GM18520 (cell line): ENCODE measurements around the gene DSTN.

Experiments
- ATAC-seq: cut with Tn5 transposase; IDR thresholded peaks from one replicate; pipeline ENCODE4 v1.9.1; 2021; ENCODE audit not compliant: unreplicated experiment

The DSTN gene

DNA sequence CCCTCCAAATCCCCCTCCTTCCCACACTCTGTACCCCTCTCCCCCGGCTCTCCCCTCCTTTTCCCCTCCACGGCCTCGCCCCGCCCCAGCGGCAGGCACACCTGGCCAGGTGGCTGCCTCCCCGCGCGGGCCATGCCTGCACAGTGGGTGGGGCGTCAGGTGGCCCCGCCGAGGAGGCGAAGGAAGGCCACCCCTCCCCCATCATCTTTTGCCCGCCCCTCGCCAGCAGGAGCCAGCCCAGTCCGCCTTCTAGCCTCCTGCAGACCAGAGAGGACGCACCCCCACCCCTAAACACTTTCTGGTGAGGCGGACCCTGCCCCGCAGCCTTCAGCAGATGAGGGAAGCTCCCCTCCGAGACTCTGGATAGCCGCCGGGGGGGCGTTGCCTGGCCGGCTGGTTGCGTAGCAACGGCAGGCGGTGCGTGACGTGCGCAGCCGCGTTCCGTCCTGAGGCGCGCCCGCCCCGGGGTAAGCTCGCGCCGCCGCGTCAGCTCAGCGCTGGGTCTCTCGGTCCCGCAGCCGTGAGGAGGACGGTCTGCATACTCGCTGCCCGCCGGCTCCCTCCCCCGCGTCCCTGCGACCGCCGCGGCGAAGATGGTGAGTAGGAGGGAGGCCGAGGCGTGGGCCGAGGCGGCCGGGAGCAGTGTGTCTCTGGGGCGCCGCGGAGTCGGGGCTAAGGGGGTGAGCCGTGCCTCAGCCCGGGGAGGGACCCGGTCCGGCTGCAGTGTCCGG is at the start of gene DSTN:
Gene DSTN, plus strand, starts transcription at position 460 of the 731 bp plus-strand sequence. Its CDS starts 134 bp downstream, at position 594.
- ATAC-seq = peak; percentile 87

DNA sequence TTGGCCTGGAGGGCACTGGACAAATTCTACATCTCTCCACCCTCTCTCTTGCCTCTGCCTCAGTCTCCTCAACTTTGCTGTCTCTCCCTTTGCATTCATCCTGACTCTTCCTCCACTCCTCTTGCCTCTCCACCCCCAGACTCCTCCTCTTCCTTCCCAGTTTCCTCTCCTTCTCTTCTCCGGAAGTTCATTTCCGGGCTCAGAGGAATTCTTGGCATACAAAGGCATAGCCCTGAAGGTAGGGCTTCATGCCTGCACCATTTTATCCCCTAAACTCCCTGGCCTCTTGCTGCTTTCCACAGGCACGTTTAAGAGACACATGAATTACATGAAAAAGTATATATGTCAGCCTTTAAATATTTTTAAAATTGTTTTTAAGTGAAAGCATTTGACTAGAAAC is 49.3 kb upstream of the DSTN start:
- ATAC-seq = no peak

DNA sequence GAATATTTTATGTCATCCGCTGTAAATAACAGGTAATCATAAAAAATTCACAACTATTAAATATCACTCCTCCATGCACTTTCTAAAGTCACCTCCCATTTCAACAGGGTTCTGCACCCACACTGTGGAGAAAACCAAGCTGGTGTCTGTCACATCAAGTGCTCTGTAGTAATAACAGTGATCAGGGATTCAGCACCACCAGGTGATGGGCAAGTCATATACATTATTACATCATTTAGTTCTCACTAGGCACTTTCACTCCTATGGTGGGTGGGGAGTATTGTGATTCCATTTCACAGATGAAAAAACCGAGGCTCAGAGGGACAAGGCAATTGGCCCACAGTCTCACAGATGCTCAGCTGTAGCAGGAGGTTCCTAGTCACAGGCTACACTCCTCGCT is 47.3 kb upstream of the DSTN start:
- no peak for ATAC-seq

DNA sequence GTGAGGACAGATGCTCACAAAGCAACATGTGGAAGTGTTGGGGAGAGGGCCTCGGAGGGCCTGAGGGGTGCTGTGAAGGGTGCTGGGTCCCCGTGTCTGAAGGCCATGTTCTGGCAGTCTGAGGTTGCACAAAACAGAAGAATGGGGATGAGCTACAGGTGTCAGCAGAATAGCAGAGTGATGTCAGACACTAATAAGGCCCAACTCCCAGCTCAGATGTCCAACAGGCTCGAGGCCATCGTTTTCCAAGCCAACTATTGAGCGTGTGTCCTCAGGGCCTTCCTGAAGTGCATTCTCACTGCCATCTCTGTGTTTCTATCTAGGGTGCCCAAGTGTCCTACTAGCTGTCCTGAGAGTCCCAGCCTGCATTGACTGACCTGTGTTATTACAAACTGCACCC is 46.5 kb upstream of the DSTN start:
- ATAC-seq = no peak

DNA sequence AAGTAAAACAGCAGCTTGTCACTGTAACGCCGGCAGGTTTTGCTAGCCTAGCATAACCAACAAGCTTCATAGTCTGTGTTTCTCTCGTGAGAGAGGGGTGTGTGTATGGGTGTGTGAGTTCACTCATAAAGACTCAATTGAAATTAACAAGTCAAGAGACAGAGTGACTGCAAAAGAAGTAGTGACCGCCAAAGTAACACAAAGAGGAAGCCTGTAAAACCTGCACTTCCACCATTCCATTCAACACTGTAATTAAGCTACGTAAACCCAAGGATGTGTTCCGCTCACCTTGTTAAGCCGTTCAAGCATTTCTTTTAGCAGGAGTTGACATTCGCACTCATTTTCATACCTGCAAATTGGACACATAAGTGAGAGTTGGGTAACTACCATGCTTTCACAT is 45.3 kb upstream of the DSTN start:
- no peak for ATAC-seq

DNA sequence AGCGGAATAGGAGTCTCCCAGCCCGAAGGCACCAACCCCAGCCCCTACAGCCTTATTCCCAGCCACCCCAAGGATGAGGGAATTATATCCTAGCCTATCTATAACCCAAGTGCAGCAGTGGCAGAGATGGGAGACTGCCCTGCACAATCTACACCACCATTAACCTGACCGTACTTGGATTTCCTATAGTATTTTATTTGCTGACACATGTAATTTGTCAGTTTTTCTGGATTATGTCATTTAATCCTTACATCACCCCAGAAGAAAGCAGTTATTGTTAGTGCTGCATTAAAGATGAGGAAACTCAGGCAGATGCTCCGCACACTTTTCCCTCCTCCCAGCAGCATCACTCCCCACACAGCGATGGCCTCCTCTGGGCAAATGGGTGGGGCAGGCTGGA is 44.7 kb upstream of the DSTN start:
- ATAC-seq = no peak

DNA sequence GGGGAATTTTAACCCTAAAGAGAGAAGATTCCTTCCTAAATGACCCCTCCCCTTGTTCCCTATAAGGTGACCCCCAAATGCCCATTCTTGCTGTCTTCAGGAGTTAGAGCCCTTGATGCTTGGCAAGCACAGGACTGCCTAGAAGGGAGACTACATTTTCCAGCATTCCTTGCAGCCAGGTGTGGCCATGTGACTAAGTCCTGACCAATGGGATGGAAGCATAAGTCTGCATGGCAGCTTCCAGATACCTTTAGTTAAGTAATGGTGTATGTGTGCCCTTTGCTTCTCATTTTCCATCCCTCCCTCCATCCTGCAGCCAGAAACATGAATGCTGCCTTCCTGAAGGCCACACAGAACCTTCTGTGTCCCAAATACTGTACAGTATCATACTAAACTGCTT is 44.2 kb upstream of the DSTN start:
- no peak for ATAC-seq

DNA sequence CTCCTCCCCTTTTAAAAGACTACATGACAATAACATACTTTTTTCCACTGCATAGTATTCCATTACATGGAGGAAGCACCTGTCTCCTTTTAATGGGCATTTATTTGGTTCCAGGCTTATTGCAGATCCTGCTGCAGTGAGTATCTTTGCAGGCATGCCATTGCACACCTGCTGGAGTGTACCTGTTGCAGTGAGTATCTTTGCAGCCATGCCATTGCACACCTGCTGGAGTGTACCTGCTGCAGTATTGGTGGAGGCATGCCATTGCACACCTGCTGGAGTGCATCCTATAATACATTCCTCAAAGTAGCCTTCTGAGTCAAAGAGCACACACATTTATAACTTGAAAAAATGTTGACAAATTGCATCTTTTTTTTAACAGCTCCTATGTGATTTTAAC is 40.3 kb upstream of the DSTN start:
- no peak for ATAC-seq

DNA sequence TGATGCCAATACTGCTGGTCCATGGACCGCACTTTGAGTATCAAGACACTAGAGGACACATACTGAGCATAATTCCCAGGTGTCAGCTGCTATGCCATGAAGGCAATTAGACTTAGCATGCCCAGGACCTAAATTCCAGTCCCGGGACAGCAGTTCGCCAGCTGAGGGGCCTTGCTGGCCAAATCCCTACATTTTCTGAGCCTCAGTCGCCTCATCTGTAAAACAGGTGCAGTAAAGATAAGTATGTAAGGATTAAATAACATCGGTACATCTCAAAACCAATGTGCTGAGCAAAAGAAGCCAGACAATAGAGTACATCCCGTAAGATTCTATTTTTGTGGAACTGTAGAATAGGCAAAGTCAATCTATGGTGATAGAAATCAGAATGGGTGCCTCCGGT is 39.7 kb upstream of the DSTN start:
- no peak for ATAC-seq

DNA sequence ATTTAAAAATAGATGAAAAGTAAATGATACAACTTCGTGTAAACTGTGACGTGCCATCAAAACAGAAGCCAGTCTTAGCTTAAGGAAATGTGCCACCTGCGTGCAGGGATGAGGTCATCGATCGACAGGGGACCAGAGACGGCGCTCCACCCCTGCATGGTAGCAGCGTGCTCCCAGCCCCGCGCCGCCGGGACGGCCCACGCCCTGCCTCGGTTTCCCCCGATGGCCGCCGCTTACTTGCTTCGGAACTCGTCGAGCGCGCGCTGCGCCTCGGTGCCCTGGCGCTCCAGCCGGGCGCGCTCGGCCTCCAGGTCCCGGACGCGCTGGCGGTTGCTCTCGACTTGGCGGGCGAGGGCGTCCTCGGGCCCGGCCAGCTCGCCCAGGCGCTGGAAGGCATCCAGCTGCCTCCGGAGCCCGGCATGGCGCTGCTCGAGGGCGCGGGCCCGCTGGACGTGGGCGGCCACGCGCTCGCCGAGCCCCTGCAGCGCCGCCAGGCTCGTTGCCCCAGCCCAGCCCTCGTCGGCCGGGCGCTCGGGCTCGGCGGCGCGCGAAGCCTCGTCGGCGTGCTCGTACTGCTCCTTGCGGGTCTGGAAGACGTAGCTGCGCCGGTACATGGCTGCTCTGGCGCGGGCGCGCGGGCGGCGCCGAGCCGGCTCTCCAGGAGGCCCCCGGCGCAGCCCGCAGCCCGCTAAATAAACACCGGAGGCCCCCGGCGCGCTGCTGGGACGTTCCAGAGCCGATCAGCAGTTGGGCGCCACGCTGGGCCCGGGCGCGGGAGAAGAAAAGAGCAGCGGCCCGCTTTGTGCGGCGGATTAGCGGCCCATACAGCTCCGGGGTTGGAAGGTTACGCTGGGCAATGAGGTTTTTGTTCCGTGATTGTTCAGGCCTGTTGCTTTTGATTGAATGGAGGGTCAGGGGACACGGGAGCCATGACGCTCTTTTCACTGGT is 38.9 kb upstream of the DSTN start, which contains the start of gene BFSP1:
Gene BFSP1, minus strand, starts transcription at position 664 of the 949 bp plus-strand sequence. Its CDS starts 50 bp downstream, at position 614.
- no peak for ATAC-seq

DNA sequence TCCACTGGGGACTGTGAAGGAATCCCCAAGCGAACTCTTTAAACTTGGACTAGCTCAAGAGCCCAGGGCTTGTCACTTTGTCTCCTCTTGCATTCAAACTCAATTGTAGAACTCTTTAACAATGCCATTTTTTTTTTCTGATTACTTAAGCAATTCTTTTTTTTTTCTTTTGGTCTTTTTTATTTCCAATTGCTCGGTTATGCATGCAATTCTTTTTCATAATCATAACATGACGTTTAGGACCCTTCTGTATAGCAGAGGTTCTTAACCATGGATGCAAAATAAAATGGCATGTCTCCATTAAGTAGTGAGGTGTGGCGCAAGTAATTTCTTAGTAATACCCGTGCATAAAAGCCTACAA is 38.2 kb upstream of the DSTN start:
- no peak for ATAC-seq

DNA sequence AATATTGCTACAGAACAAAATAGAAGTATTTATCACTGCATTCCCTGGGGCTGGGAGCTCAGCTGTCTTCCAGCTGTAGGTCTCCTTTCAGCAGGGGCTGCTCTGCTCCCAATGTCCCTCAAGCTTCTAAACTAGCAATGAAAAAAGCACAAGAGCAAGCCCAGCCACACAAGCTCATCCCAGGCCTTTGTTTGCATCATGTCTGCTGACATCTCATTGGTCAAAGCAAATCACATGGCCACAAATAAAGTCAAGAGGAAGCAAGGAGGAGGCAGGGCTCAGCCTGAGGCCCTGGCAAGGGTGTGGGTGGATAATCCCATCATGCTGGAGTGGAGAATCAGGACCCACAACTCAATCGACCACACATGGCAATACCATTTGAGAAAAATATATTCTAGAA is 36.5 kb upstream of the DSTN start:
- ATAC-seq = no peak

DNA sequence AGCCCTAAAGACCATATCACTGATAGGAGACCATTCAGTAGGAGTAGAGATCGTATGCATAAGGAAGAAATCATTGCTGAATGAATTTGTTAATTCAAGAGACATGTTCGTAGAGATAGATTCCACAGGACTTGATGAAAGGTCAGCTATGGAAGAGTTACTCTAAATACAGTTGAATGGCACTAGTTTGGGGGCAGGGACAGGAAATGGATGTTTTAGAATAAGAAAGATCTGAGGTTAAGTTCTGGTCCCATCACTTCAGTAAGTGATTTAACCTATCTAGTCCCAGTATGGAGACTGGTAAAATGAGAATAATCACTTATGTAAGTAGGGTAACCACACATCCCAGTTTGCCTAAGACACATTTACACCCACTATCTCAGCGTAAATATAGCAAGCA is 35.8 kb upstream of the DSTN start:
- no peak for ATAC-seq

DNA sequence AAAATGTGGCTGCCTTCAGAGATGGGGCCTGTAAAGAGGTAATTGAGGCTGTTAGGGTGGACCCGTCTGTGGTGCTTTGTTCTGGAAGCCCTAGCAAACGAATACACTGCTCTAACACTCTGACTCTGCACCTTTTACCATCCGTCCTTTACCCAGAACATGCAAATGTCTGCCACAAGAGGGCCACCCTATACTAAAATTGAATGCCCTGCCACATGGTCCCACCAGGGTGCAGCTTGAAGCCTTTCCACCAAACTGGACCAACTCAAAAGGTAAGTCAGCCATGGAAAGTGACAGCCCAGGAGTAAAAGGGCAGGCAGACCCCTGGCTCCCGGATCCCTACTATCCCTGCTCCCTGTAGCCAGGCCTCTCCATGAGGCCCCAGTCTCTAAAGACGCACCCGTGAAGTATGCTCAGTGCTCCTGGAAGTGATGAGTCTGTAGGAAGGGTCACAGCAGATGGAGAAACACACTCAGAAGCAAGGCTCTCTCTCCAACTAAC is 32.9 kb upstream of the DSTN start:
- peak; percentile 67 for ATAC-seq

DNA sequence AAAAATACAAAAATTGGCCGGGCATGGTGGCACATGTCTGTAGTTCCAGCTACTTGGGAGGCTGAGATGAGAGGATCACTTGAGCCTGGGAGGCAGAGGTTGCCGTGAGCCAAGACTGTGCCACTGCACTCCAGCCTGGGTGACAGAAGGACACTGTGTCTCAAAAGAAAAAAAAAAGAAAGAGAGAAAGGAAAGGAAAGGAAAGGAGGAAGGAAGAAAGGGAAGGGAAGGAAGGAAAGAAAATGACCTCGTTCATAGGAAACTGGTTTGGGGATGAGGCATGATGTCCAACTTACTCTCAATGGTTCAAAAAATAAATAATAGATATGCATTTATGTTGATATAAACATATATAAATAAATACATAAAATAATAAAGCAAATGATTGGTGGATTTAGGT is 31.9 kb upstream of the DSTN start:
- no peak for ATAC-seq

DNA sequence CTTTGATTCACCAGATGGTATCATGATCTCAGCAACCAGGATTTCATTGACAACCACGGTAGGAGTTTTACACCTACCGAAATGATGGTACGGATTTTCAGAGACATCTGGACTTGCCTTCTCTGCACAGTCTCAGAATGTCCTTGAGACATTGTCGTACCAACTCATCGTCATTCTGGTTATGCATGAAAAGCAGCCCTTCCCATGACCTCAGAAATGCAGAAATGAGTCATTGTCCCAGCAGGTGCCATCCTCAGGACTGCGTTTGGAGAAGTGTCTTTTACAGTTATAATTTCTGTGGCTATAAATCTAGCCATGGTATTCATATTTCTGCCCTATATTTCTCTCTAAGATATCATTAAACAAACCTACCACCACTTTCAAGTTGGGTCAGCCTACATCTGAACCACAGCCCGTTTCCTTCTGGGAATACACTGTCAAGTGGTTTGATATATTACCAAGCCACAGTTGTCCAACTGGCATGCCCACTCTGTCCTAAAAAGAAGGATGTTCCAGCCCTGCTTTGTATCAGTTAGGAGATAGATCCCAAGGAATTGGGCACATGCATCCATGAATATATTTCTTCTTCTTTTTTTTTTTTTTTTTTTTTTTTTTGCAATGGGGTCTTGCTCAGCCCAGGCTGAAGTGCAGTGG is 31.2 kb upstream of the DSTN start:
- ATAC-seq = peak; percentile 68

DNA sequence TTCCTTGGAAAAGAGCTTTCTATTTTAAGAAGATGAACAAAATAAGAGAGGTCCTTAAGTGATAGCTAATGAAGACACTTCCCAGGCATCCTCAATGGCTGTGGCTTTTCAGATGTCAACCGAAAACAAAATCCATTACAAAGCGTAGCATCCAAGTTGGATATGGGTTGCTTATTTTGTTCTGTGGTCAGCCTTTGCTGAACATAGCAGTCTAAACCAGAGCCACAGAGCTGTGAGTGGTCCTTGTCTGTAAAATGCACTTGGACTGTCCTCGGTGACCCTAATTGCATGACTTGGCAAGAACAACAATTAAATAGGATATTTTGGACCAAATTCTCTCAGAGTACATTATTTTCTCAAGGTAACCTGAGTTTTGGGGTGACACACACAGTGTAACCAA is 28.3 kb upstream of the DSTN start:
- no peak for ATAC-seq

DNA sequence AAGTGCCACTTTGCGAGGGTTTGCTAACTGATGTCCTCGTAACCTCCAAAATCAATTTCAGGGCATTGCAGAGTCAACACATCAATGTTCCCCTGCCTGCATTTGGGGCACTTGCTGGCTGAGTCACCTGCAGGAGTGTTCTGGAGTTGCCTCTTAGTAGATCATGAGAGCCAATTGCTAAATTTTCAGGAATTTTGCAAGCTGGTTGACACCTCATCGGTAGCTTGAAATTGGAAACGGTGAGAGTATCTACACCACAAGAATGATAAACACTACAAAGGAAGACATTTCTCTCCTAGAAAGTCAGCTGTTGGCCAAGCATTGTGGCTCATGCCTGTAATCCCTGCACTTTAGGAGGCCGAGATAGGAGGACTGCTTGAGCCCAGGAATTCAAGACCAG is 27.9 kb upstream of the DSTN start:
- ATAC-seq = no peak

DNA sequence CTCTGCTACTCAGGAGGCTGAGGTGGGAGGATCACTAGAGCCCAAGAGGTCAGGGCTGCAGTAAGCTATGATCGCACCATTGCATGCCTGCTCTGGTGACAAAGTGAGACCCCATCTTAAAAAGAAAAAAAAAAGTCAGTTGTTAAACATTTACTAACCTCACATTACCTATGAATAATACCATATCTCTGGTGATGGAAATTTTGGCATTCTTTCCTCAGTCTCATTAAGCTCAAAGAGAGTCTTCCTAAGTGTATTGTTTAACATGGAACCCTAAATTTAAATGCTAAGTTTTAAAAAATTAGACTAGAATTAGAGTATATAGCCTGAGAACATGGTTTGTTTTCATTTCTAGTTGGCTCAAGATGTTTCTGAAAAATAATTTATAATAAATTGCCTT is 27.4 kb upstream of the DSTN start:
- no peak for ATAC-seq

DNA sequence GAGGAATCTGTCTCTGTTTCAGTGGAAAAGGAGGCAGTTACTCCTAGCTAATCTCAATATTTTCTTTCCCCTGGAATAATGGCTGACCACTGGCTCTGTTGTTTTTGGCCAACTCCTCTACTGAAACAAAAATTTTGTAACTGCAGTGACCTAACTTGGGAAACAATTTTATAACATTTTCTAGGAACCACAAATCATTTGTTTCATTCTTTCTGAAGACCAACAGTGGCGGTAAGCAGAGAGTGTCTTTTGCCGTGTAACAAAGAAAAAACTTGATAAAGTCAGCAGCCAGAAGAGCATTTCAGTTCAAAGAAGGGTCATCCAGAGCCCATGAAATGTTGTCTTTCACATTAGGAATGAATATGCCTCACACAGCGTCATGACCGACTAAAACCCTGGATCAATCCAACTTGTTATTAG is 26.9 kb upstream of the DSTN start:
- ATAC-seq = no peak

DNA sequence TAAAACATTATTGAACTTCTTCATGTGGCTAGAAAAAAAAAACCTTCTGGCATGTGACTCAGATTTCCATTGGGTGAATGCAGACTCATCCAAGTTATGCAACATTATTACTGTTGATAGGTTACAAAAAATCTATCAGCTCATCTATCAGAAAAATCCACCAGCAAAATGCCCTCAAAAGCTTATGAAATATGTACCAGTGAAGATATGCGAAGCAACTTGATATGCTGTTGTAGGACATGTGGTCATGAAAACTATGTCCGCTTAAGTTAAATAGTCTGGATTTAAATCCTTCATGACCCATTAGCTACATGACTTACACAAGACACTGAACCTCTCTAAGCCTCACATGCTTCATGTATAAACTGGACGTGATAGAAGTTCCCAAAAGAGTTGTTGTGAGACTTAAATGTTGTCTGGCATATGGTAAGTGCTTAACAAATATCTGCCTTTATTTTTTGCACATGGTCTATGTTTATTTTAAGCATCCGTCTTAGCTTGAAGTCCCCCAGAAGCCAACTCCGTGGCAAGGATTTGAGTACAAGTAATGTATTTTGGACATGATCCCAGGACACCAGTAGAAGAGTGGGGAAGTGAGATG is 26.2 kb upstream of the DSTN start:
- ATAC-seq = no peak
